Activated T-cell treated with anti-CD3 and anti-CD28 coated beads for 24 hours (primary cell): ENCODE data around the gene NSUN6.

ENCODE experiments used
- DNase-seq: peaks from one replicate; pipeline ENCODE4 v3.0.0-alpha.2; 2020; ENCODE audit warnings: low read depth

NSUN6 gene, protein sequence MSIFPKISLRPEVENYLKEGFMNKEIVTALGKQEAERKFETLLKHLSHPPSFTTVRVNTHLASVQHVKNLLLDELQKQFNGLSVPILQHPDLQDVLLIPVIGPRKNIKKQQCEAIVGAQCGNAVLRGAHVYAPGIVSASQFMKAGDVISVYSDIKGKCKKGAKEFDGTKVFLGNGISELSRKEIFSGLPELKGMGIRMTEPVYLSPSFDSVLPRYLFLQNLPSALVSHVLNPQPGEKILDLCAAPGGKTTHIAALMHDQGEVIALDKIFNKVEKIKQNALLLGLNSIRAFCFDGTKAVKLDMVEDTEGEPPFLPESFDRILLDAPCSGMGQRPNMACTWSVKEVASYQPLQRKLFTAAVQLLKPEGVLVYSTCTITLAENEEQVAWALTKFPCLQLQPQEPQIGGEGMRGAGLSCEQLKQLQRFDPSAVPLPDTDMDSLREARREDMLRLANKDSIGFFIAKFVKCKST

GRCh38 chr10:18651324-18652007, at the start of gene NSUN6:
Gene NSUN6 (minus strand): TSS chr10:18651587. CDS start chr10:18651203, 384 bp downstream.
- peak; percentile 91 for DNase-seq

- no peak for DNase-seq
Measured at GRCh38 chr10:18699849-18700840, 48.8 kb upstream of the NSUN6 start.

DNA sequence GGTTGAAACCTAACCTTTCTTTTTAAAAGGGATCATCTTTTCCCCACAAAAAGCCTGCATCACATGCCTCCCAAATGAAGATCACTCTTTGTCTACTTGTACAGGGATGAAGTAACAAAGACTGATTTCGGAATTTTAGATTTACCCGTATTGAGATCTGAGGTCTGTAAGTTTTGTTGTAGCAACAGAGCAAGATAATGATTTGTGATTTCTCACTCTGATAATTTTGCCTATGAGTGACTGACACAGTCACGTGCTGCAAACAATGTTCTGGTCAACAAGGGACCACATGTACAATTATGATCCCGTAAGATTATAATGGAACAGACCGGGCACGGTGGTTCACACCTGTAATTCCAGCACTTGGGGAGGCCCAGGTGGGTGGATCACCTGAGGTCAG, 39.2 kb upstream of the NSUN6 start:
- DNase-seq = no peak

DNA sequence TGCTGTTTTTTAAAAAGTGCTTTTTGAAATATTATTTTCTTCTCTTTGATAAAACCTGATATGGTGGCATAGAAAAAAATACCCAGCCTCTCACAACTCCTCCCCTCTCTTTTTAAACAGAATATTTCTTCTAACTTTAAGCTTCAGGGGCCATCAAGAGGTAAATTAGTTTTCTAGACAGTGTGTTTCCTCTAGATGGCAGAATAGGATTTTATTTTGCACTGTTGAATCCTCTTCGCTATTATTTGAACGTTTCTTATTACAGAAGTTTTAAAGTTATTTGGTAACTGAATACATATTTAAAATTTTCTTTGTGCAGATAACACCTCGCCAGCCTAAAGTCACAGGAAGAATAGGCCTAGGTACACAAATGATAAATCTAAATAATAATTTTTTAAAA, 38.1 kb upstream of the NSUN6 start:
- DNase-seq = no peak

DNA sequence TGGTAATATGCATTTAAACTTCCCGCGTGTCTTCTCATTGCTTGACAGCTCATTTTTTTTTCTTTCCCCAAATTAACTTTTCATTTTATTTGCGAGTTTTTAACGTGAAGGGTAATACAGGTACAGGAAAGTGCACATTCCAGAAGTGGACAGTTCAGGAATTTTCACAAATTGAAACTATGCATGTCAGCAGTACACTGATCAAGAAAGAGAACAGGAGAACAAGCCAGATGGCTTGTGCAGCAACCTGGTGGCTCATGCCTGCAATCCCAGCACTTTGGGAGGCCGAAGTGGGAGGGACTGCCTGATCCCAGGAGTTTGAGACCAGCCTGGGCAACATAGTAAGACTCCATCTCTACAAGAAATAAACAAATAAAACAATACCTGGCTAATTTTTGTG, 36.3 kb upstream of the NSUN6 start:
- DNase-seq = no peak

DNA sequence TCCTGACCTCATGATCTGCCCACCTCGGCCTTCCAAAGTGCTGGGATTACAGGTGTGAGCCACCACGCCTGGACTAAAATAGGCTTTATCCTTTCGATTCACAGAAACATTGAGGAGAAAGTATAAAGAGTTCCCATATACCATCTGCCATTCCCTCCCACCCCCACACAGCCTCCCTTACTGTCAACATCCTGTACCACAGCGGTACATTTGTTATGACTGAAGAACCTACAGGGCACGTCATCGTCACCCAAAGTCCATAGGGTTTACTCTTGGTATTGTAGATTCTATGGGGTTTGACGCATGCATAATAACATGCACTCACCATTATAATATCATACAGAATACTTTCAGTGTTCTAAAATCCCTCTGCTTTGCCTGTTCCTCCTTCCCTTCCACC, 35.8 kb upstream of the NSUN6 start:
- DNase-seq = no peak

GRCh38 chr10:18685555-18685954, 34.2 kb upstream of the NSUN6 start:
- no peak for DNase-seq

DNA sequence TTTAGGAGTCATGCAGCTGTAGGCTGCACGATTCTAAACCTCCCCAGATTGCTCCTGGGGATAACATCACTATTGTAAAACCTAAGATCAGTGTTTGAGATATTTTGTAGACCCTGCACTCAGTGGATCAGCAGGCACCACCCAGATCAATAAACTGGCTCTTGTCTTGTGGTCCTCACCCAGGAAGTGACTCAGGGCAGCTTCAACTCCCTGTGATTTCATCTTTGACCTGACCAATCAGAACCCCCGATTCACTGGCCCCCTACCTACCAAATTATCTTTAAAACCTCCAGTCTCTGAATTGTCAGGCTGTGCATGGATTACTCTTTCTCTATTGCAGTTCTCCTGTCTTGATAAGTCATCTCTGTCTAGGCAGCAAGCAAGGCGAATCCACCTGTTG, 33.6 kb upstream of the NSUN6 start:
- DNase-seq = no peak

- no peak for DNase-seq
Measured at GRCh38 chr10:18684416-18684815, 33.0 kb upstream of the NSUN6 start.

DNA sequence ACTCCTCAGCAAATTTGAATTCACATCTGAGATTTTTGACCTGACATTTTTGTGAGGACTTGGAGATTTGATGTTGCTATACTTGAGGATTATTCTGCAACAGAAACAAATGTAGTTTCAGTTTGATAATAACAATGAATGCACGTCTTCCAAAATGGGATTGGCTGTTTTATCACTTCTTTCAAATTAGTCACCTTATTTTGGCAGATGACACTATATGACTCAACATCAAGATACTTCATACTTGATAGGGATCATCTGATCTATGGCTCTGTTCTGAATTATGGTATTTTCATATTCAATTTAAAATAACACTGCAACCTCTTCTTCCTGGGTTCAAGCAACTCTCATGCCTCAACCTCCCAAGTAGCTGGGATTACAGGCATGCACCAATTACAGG, 32.0 kb upstream of the NSUN6 start:
- DNase-seq = no peak

GRCh38 chr10:18681971-18682411, 30.6 kb upstream of the NSUN6 start:
- no peak for DNase-seq

DNA sequence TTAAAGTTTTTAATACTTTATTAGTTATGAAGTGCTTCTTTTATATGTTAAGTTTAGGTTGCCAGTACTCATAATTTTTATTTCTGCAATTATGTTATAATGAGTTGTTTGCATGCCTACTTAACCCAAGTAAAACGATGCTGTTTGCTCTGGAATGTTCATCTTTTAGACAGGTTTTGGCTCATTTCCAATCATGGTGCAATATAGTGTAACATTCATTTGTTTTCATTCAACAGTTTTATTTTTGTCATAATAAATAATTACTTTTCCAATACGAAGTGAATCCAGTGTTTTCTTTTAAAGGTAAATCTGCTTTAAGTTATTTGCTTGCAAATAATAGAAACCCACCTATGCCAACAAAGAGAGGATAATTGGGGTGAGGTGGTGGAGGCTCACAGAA, 30.0 kb upstream of the NSUN6 start:
- no peak for DNase-seq

GRCh38 chr10:18680754-18681153, 29.4 kb upstream of the NSUN6 start:
- DNase-seq = no peak

DNA sequence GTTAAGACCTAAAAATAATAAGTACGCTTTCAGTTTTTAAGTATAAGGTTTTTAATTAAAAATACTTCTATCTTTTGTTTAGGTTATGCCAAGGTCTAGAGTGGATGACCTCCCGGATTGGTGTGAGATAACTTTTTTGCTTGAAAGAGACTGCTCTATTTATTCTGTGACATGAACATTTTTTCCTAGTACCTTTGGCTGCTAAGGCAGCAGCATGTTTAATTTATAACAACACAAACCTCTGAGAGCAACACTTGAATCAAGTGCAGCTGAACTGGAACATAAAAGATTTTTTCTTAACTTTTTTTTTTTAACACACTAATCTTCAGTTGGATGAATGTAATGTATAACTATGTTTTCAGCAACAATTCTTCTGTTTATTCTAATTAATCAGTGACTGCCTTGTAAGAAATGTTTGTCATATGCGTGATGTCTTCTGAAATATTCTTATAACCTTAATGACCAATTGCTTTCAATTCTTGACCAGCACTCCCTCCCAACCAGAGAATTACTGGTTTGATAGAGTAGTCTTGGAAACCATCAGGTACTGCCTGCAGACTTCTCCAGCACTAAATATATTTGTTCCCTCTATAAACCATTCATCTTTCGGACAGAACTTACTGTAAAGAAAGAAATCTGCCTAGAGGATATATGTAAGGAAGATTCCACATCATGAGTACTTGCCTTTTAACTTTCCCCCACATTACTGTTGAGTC, 23.9 kb upstream of the NSUN6 start:
- no peak for DNase-seq

- no peak for DNase-seq
Measured at GRCh38 chr10:18668026-18668425, 16.6 kb upstream of the NSUN6 start.

- no peak for DNase-seq
Measured at GRCh38 chr10:18666810-18667209, 15.4 kb upstream of the NSUN6 start.

GRCh38 chr10:18665815-18666558, 14.6 kb upstream of the NSUN6 start:
- no peak for DNase-seq

GRCh38 chr10:18664841-18665478, 13.6 kb upstream of the NSUN6 start:
- no peak for DNase-seq

GRCh38 chr10:18660816-18661431, 9.5 kb upstream of the NSUN6 start:
- no peak for DNase-seq
